K562 (cell line): ENCODE measurements around the gene KNL1. TPM values are rescaled to one million over a fixed set of nuclear protein-coding genes. Genes with fewer than 3 reads are reported as not detected.

Experiments used
- ADNP ChIP-seq: fragments of 200-800 bp; sonication (Bioruptor generic); IDR thresholded peaks from 2 replicates; pipeline ENCODE4 v1.6.1; 2016; ENCODE audit warnings: missing genetic modification characterization, missing compliant biosample characterization
- CGGBP1 ChIP-seq: fragments of 250-450 bp; sonication (Bioruptor Pico); IDR thresholded peaks from 2 replicates; pipeline ENCODE4 v1.9.0; 2021; ENCODE audit warnings: mild to moderate bottlenecking
- CTBP1 ChIP-seq: fragments of 450-650 bp; IDR thresholded peaks from 2 replicates; pipeline ENCODE4 v1.6.1; 2016; ENCODE audit warnings: borderline replicate concordance
- ESRRB ChIP-seq: fragments of 250-450 bp; sonication (Bioruptor Pico); IDR thresholded peaks from 2 replicates; pipeline ENCODE4 v1.5.0; 2020; ENCODE audit warnings: mild to moderate bottlenecking, moderate library complexity, borderline replicate concordance
- HNRNPL ChIP-seq: fragments of 200-400 bp; formaldehyde crosslinking; IDR thresholded peaks from 2 replicates; pipeline ENCODE4 v1.6.1; 2017; ENCODE audit warnings: low read depth, mild to moderate bottlenecking, low read length
- MCM5 ChIP-seq: fragments of 450-650 bp; IDR thresholded peaks from 2 replicates; pipeline ENCODE4 v1.6.1; 2016; ENCODE audit warnings: low read depth
- RNF219 ChIP-seq: fragments of 250-450 bp; sonication (Bioruptor Pico); IDR thresholded peaks from 2 replicates; pipeline ENCODE4 v1.5.0; 2022; ENCODE audit warnings: mild to moderate bottlenecking
- SIN3A ChIP-seq, 2 experiments: fragments of 150-350 bp in 1 of 2; IDR thresholded peaks; 2 replicates each; pipeline ENCODE4 v1.6.1; 2011 to 2016; ENCODE audit warnings: borderline replicate concordance in 2 of 2, low read depth in 2 of 2, low read length in 2 of 2, mild to moderate bottlenecking in 2 of 2, moderate library complexity in 2 of 2; ENCODE audit not compliant: control insufficient read depth in 1 of 2
- SMAD3 ChIP-seq: fragments of 450-650 bp; formaldehyde crosslinking; conservative IDR thresholded peaks from 2 replicates; pipeline ENCODE4 v1.4.0; 2020; ENCODE audit warnings: mild to moderate bottlenecking
- SRSF9 ChIP-seq: fragments of 200-400 bp; formaldehyde crosslinking; IDR thresholded peaks from 2 replicates; pipeline ENCODE4 v1.6.1; 2017; ENCODE audit warnings: low read depth, low read length, borderline replicate concordance
- TAF7 ChIP-seq: fragments of 450-650 bp; IDR thresholded peaks from 2 replicates; pipeline ENCODE4 v1.6.1; 2016; ENCODE audit warnings: missing genetic modification characterization, missing compliant biosample characterization
- TARDBP ChIP-seq: fragments of 450-650 bp; IDR thresholded peaks from 2 replicates; pipeline ENCODE4 v1.6.1; 2016
- TGIF2 ChIP-seq: sonication (generic); formaldehyde crosslinking; IDR thresholded peaks from 2 replicates; pipeline ENCODE4 v1.8.1; 2022; ENCODE audit warnings: mild to moderate bottlenecking, missing genetic modification reagents, moderate library complexity
- ZFP1 ChIP-seq: fragments of 450-650 bp; formaldehyde crosslinking; IDR thresholded peaks from 2 replicates; pipeline ENCODE4 v1.4.0; 2020; ENCODE audit warnings: mild to moderate bottlenecking, mixed read lengths
- ZFP30 ChIP-seq: fragments of 250-450 bp; sonication (Bioruptor Pico); IDR thresholded peaks from 2 replicates; pipeline ENCODE4 v1.8.0; 2022; ENCODE audit warnings: moderate library complexity, mild to moderate bottlenecking, inconsistent platforms, borderline replicate concordance
- ZKSCAN1 ChIP-seq: fragments of 150-350 bp; IDR thresholded peaks from 2 replicates; pipeline ENCODE4 v1.6.1; 2016; ENCODE audit warnings: low read depth, low read length
- ZNF318 ChIP-seq, 2 experiments: fragments of 450-650 bp; IDR thresholded peaks; 2 replicates each; pipeline ENCODE4 v1.6.1; 2016; ENCODE audit warnings: mild to moderate bottlenecking in 2 of 2, borderline replicate concordance in 1 of 2, low read depth in 1 of 2, moderate library complexity in 1 of 2
- polyA plus RNA-seq, 8 experiments: library from polyadenylated mRNA; depleted of rRNA in 4 of 8; stranded (reverse) in 5 of 8; unstranded in 3 of 8; fragments of >200 nt; fragmentation: Nextera tagmentation in 2 of 8; fragmentation: Illumina TruSeq in 1 of 8; extraction: Ambion mirVana in 2 of 8; extraction: Trizol in 1 of 8; gene quantifications; 2 replicates each; pipeline versions ENCODE4 v1.2.1 to v1.2.3, GENCODE V29; 2011 to 2014; ENCODE audit warnings: inconsistent platforms in 1 of 8, missing spikeins in 1 of 8
- total RNA-seq, 7 experiments: library from RNA; depleted of rRNA in 6 of 7; stranded (reverse); fragments of >200 nt in 6 of 7; fragmentation: Illumina TruSeq in 2 of 7; extraction: Trizol in 2 of 7; gene quantifications; 2 replicates each; pipeline versions ENCODE4 v1.2.1 to v1.2.3, GENCODE V29; 2011 to 2021; ENCODE audit warnings: low replicate concordance in 1 of 7

KNL1 gene
- total and polyA plus RNA-seq, 9 of the 15 experiments (the other 6 are each of a cell fraction or from before 2014, with no cell fraction given), result 14.5 to 65.4 (median 34.6) TPM

GRCh38 chr15:40564591-40565332, 29.3 kb upstream of the KNL1 start, which contains the start of gene CCDC32 (continued):
- TF ChIP-seq HNRNPL (no peak), CGGBP1 (CRISPR knock-in tag) (no peak), ADNP (no peak), ZNF318 (IDR thresholded peaks at IDR 0.05; ENCODE audit: borderline replicate concordance in 1 of 2, low read depth in 1 of 2) (no peak), SIN3A (IDR thresholded peaks at IDR 0.05; ENCODE audit: borderline replicate concordance in 2 of 2, control insufficient read depth in 1 of 2, low read depth in 2 of 2, low read length in 2 of 2) (peak in 1 of 2 experiments; percentile 74; a peak in 1 of 4 replicates), TAF7 (tag) (no peak), ZKSCAN1 (no peak), SMAD3 (no peak), SRSF9 (no peak), TARDBP (no peak), TGIF2 (CRISPR knock-in tag) (no peak), ESRRB (CRISPR knock-in tag) (no peak), ZFP30 (CRISPR knock-in tag) (no peak), CTBP1 (peak; percentile 76; the same call in 1 of the 2 replicates), MCM5 (no peak), RNF219 (CRISPR knock-in tag) (no peak), ZFP1 (no peak)
